ENCODE data around the gene SLC1A4. TPM values are rescaled to one million over a fixed set of nuclear protein-coding genes. Genes with fewer than 3 reads are reported as not detected.

Gene SLC1A4
- total and polyA plus RNA-seq, 2 of the 4 experiments (the other 2 are of a cell fraction) = 6.8 to 8.1 TPM

DNA sequence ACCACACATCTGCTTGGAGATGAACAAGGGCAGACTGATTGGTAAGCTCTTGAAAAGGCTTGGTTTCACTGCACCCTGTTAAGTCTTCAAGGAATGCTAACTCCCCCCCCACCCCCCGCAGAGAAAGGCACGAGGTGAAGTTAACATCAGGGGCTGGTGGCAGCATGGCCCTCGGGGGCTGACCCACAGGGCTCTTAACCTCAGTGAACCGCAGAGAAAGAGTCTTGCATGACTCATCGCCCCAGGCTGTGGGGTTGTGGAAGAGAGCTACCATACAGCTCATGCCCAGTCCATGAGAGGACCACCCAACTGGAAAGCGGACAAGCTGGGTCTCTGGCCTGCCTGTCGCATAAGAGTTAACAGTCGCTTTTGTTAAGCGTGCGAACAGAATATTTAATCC, 56.5 kb downstream of the SLC1A4 start:
- Histone ChIP-seq H3K27ac (ENCODE audit: insufficient read depth, low read length) (no peak overlapping the region), H3K4me2 (ENCODE audit: low read depth, low read length) (no peak overlapping the region), H2AK9ac (replicated peaks; ENCODE audit: low read depth, low read length, poor library complexity) (no peak overlapping the region), H3K9ac (ENCODE audit: low read depth, low read length) (no peak overlapping the region), H4K8ac (ENCODE audit: low read depth in 2 of 2, low read length in 2 of 2) (no peak overlapping the region), H3K23ac (ENCODE audit: low read depth, low read length) (no peak overlapping the region), H2BK20ac (ENCODE audit: low read depth, low read length) (no peak overlapping the region), H3K56ac (ENCODE audit: extremely low read depth, insufficient read depth, low read length) (no peak overlapping the region), H2BK120ac (ENCODE audit: low read depth, low read length) (no peak overlapping the region), H2AK5ac (ENCODE audit: low read depth, low read length) (no peak overlapping the region), H3K36me3 (ENCODE audit: control insufficient read depth, insufficient read depth, low read length) (no peaks in the 10 kb centered on the region), H2BK15ac (ENCODE audit: low read depth, low read length) (no peak overlapping the region), H3K4me3 (ENCODE audit: insufficient read depth, low read depth, low read length) (no peak overlapping the region), H3K79me1 (ENCODE audit: low read depth in 1 of 2, low read length in 2 of 2) (no peaks in the 10 kb centered on the region), H4K5ac (ENCODE audit: low read depth, low read length) (no peak overlapping the region), H3K4me1 (ENCODE audit: control insufficient read depth, insufficient read depth, low read length) (no peaks in the 10 kb centered on the region), H3K14ac (replicated peaks; ENCODE audit: low read depth, low read length) (no peak overlapping the region), H3K18ac (ENCODE audit: low read depth, low read length) (no peak overlapping the region), H2BK5ac (ENCODE audit: low read depth, low read length, poor library complexity, severe bottlenecking) (no peak overlapping the region), H3K4ac (ENCODE audit: low read depth, low read length) (no peak overlapping the region), H2AFZ (replicated peaks; ENCODE audit: low read length, poor library complexity) (no peak overlapping the region), H3K9me1 (ENCODE audit: insufficient read depth, low read length) (0 out of 2 replicates have a peak, but pooled peaks cover 2% of the 10 kb centered on the region), H4K20me1 (ENCODE audit: insufficient read depth, low read length) (no peaks in the 10 kb centered on the region), H4K91ac (ENCODE audit: insufficient read depth, low read depth, low read length) (no peak overlapping the region), H3K9me3 (ENCODE audit: control insufficient read depth, insufficient read depth, low read length) (peaks cover 6% of the 10 kb centered on the region), H3K27me3 (ENCODE audit: control insufficient read depth, insufficient read depth, low read length) (peaks cover 6% of the 10 kb centered on the region)
- 82% methylated on average over 2 of the region's 10 CpGs; no CpG with 5 or more reads in 1 of the 2 experiments for WGBS, 2 experiments (ENCODE audit: extremely low coverage in 2 of 2, insufficient read length in 1 of 2)
- no TSS peak for BruUV-seq (replicated peaks)
- in situ Hi-C loops (cut with MboI; ENCODE audit: low sequenced_read_pairs) (loop anchor here (10.0 to 25.0 kb wide), 2 partner anchors 451 to 708 kb away; no protein-coding TSS in a partner anchor), intact Hi-C loops (cut with micrococcal nuclease) (loop anchor here (10.0 kb wide), 1 partner anchor 401 kb away; no protein-coding TSS in a partner anchor), dilution Hi-C loops (cut with HindIII; ENCODE audit: low sequenced_read_pairs, unreplicated experiment) (no loop called here)
- ATAC-seq (ENCODE audit: low read depth) (no peak), DNase-seq (peak; percentile 30)
- POLR2A ChIA-PET (ENCODE audit: unreplicated experiment) = interaction anchor here (0.7 kb wide), 1 partner anchor 833 kb away, joined by 4 read pairs; no protein-coding TSS in a partner anchor
- peak; percentile 38; the same call in 1 of the 2 replicates for TF ChIP-seq FOS (IDR thresholded peaks at IDR 0.05; ENCODE audit: low read depth, low read length)
- no peak for TF ChIP-seq BHLHE40 (IDR thresholded peaks at IDR 0.05; ENCODE audit: low read depth, low read length)
- CTCF ChIA-PET = interaction anchor here (0.7 kb wide), 1 partner anchor 124 kb away, joined by 6 read pairs; no protein-coding TSS in a partner anchor

Data from IMR-90 (cell line).